Endothelial cell of coronary artery (primary cell): ENCODE measurements around the gene OR2AK2. TPM values are rescaled to one million over a fixed set of nuclear protein-coding genes. Genes with fewer than 3 reads are reported as not detected.

Experiments
- total RNA-seq: library from RNA; depleted of rRNA; stranded (reverse); fragments of >200 nt; gene quantifications from 2 replicates; pipeline ENCODE4 v1.2.3, GENCODE V29; 2014

OR2AK2 gene, protein sequence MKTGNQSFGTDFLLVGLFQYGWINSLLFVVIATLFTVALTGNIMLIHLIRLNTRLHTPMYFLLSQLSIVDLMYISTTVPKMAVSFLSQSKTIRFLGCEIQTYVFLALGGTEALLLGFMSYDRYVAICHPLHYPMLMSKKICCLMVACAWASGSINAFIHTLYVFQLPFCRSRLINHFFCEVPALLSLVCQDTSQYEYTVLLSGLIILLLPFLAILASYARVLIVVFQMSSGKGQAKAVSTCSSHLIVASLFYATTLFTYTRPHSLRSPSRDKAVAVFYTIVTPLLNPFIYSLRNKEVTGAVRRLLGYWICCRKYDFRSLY
- not detected in 2 replicates for total RNA-seq

DNA sequence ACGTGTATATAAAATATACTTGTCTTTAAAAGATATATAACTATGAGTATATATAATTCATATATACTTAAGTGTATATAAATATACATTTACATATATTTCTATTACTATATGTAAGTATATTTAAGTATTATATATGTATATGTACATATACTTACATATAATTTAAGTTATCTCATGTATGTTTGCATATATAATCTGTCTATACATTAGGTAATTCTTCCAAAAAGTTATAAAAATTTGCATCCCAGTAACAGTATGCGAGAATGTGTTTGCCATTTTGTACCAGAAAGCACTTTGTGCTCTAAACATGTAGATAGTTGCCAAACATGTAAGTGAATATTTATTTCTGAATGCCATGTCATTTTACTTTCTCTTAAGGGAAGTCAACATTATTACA, at the start of gene OR2AK2:
OR2AK2 (plus strand) TSS at position 301 of the 400 bp plus-strand sequence. CDS start 144 bp downstream, outside the sequence.

GRCh38 chr1:247919952-247920351, 45.1 kb upstream of the OR2AK2 start, which contains the start of gene OR2T8:
OR2T8 (plus strand) TSS chr1:247920252; CDS start chr1:247921018, 766 bp downstream.

GRCh38 chr1:247924868-247925267, 40.2 kb upstream of the OR2AK2 start, which contains the start of gene OR2AJ1:
OR2AJ1 (plus strand) TSS chr1:247924889; CDS start chr1:247933769, 8,880 bp downstream.

GRCh38 chr1:247948558-247948957, 16.5 kb upstream of the OR2AK2 start, which contains the start of gene OR2L8:
OR2L8 (plus strand) TSS chr1:247948858; CDS start chr1:247948858, 0 bp downstream.

DNA sequence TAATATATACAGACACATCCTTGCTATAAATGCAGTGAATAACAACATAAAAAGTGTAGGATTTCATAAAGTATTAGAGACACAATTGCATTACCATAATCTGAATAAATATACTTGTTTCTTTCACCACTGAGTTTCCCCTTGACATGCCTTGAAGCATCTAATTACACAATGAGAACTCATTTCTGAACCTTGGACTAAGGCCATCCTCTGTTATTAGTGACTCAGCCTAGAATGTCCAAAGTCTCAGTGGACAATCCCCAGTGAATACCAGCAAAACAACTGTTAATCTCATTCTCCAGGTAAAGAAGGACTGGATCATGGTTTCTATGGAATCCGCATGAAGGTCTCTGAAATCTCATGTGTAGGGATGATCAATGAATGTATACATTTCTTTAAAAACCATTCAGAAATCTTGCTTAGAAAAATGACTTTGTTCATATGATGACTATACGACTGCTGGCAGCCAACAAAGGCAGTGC, 48.2 kb downstream of the OR2AK2 start, which contains the start of gene OR2L5:
OR2L5 (plus strand) TSS at position 432 of the 482 bp plus-strand sequence. CDS start 8,288 bp downstream, outside the sequence.

Other genes with a start within 250 kb of the OR2AK2 start
- not detected in 2 replicates for gene OR6F1, start 248.6 kb upstream of the OR2AK2 start, total RNA-seq
- not detected in 2 replicates for gene OR14K1, start 226.6 kb upstream of the OR2AK2 start, total RNA-seq
- gene OR14A2, start 217.1 kb upstream of the OR2AK2 start, total RNA-seq: not detected in 2 replicates
- not detected in 2 replicates for gene OR1C1, start 204.7 kb upstream of the OR2AK2 start, total RNA-seq
- gene OR14A16, start 141.1 kb upstream of the OR2AK2 start, total RNA-seq: not detected in 2 replicates
- gene OR11L1, start 123.3 kb upstream of the OR2AK2 start, total RNA-seq: not detected in 2 replicates
- gene TRIM58, start 108.0 kb upstream of the OR2AK2 start, total RNA-seq: under 0.01 and 0.09 TPM in 2 replicates
- gene OR2W3, start 69.6 kb upstream of the OR2AK2 start, total RNA-seq: not detected in 2 replicates
- gene OR2T8, start 45.0 kb upstream of the OR2AK2 start, total RNA-seq: not detected in 2 replicates
- not detected in 2 replicates for gene OR2AJ1, start 40.3 kb upstream of the OR2AK2 start, total RNA-seq
- gene OR2L8, start 16.4 kb upstream of the OR2AK2 start, total RNA-seq: not detected in 2 replicates
- gene OR2L5, start 48.4 kb downstream of the OR2AK2 start, total RNA-seq: not detected in 2 replicates
- not detected in 2 replicates for gene OR2L2, start 64.8 kb downstream of the OR2AK2 start, total RNA-seq
- not detected in 2 replicates for gene OR2L3, start 81.6 kb downstream of the OR2AK2 start, total RNA-seq
- not detected in 2 replicates for gene OR2L13, start 130.0 kb downstream of the OR2AK2 start, total RNA-seq
- not detected in 2 replicates for gene OR2M5, start 179.9 kb downstream of the OR2AK2 start, total RNA-seq
- gene OR2M2, start 209.6 kb downstream of the OR2AK2 start, total RNA-seq: not detected in 2 replicates
- gene OR2M3, start 232.0 kb downstream of the OR2AK2 start, total RNA-seq: not detected in 2 replicates